SH-SY5Y (cell line): ENCODE measurements around the gene TAPT1.

Experiments used
- GATA2 ChIP-seq: IDR thresholded peaks from 2 replicates; pipeline ENCODE4 v1.6.1; 2011; ENCODE audit warnings: mild to moderate bottlenecking, low read depth, low read length
- GATA3 ChIP-seq: IDR thresholded peaks from 2 replicates; pipeline ENCODE4 v1.6.1; 2011; ENCODE audit warnings: low read depth, mild to moderate bottlenecking, low read length, moderate library complexity

- TF ChIP-seq GATA2 (no peak), GATA3 (no peak)
These were observed 19.4 kb downstream of the TAPT1 start for GRCh38 chr4:16206848-16207247.
